ENCODE data around the gene MAST3. TPM values are rescaled to one million over a fixed set of nuclear protein-coding genes. Genes with fewer than 3 reads are reported as not detected.

The MAST3 gene
- total RNA-seq, 1 donor from 2014 or later, result 4.6 TPM

GRCh38 chr19:18160493-18160970 is 63.0 kb downstream of the MAST3 start:
- no peaks in the 10 kb centered on the region for H3K27me3 ChIP-seq (ENCODE audit: control insufficient read depth, insufficient read depth, low read length)
- DNase-seq (ENCODE audit: low read depth), result no peak
- H3K36me3 ChIP-seq (ENCODE audit: control insufficient read depth, insufficient read depth, low read length), result no peaks in the 10 kb centered on the region
- TF ChIP-seq CTCF (IDR thresholded peaks at IDR 0.05; ENCODE audit: insufficient read depth, low read length, poor library complexity, severe bottlenecking), result no peak
- H3K4me3 ChIP-seq (ENCODE audit: low read depth, low read length), result no peak overlapping the region

- Histone ChIP-seq H3K27me3 (ENCODE audit: control insufficient read depth, insufficient read depth, low read length) (no peaks in the 10 kb centered on the region), H3K4me3 (ENCODE audit: low read depth, low read length) (no peak overlapping the region), H3K36me3 (ENCODE audit: control insufficient read depth, insufficient read depth, low read length) (no peaks in the 10 kb centered on the region)
- peak; percentile 26 for TF ChIP-seq CTCF (IDR thresholded peaks at IDR 0.05; ENCODE audit: insufficient read depth, low read length, poor library complexity, severe bottlenecking)
- DNase-seq (ENCODE audit: low read depth), result no peak
These were observed 63.5 kb downstream of the MAST3 start for GRCh38 chr19:18160971-18161635.

GRCh38 chr19:18161636-18162002 is 64.0 kb downstream of the MAST3 start:
- Histone ChIP-seq H3K36me3 (ENCODE audit: control insufficient read depth, insufficient read depth, low read length) (no peaks in the 10 kb centered on the region), H3K4me3 (ENCODE audit: low read depth, low read length) (no peak overlapping the region), H3K27me3 (ENCODE audit: control insufficient read depth, insufficient read depth, low read length) (no peaks in the 10 kb centered on the region)
- TF ChIP-seq CTCF (IDR thresholded peaks at IDR 0.05; ENCODE audit: insufficient read depth, low read length, poor library complexity, severe bottlenecking), result no peak
- no peak for DNase-seq (ENCODE audit: low read depth)

- H3K36me3 ChIP-seq (ENCODE audit: control insufficient read depth, insufficient read depth, low read length), result peaks cover 1% of the 10 kb centered on the region
- H3K27me3 ChIP-seq (ENCODE audit: control insufficient read depth, insufficient read depth, low read length), result no peaks in the 10 kb centered on the region
- no peak for TF ChIP-seq CTCF (IDR thresholded peaks at IDR 0.05; ENCODE audit: insufficient read depth, low read length, poor library complexity, severe bottlenecking)
- H3K4me3 ChIP-seq (ENCODE audit: low read depth, low read length), result no peak overlapping the region
- no peak for DNase-seq (ENCODE audit: low read depth)
These were observed 66.5 kb downstream of the MAST3 start for GRCh38 chr19:18164072-18164471.

- H3K27me3 ChIP-seq (ENCODE audit: control insufficient read depth, insufficient read depth, low read length), result no peaks in the 10 kb centered on the region
- peaks cover 1% of the 10 kb centered on the region for H3K36me3 ChIP-seq (ENCODE audit: control insufficient read depth, insufficient read depth, low read length)
- H3K4me3 ChIP-seq (ENCODE audit: low read depth, low read length), result no peak overlapping the region
- DNase-seq (ENCODE audit: low read depth), result no peak
- no peak for TF ChIP-seq CTCF (IDR thresholded peaks at IDR 0.05; ENCODE audit: insufficient read depth, low read length, poor library complexity, severe bottlenecking)
These were observed 68.4 kb downstream of the MAST3 start for GRCh38 chr19:18165794-18166544.
